ENCODE measurements around the gene SZT2.
"Not testable (repeated sequence)": the region's sequence is repeated elsewhere in the genome, so short reads cannot be mapped to it uniquely, and the experiment has no call there.

SZT2 gene

GRCh38 chr1:43363283-43363934, 26.3 kb upstream of the SZT2 start:
- DNase-seq, result no peak

GRCh38 chr1:43363935-43364525, 25.7 kb upstream of the SZT2 start:
- DNase-seq, result no peak

- DNase-seq, result no peak
Observed at GRCh38 chr1:43365678-43366077, 24.0 kb upstream of the SZT2 start.

GRCh38 chr1:43366179-43366578, 23.5 kb upstream of the SZT2 start:
- no peak for DNase-seq

- no peak for DNase-seq
Observed at GRCh38 chr1:43366601-43367025, 23.1 kb upstream of the SZT2 start.

GRCh38 chr1:43367026-43367903, 22.4 kb upstream of the SZT2 start:
- DNase-seq, result peak; percentile 48

- DNase-seq, result peak; percentile 91
Observed at GRCh38 chr1:43367904-43368645, 21.6 kb upstream of the SZT2 start, which contains the start of gene ELOVL1. TSS of gene ELOVL1 (minus strand) at chr1:43368011. CDS start at chr1:43365609, 2,402 bp downstream.

GRCh38 chr1:43368646-43369020, 21.1 kb upstream of the SZT2 start:
- DNase-seq, result no peak

GRCh38 chr1:43369779-43370178, 19.9 kb upstream of the SZT2 start:
- DNase-seq, result not testable (repeated sequence)

GRCh38 chr1:43370564-43370963, 19.1 kb upstream of the SZT2 start:
- DNase-seq, result no peak

- DNase-seq, result no peak
Observed at GRCh38 chr1:43372172-43372571, 17.5 kb upstream of the SZT2 start.

GRCh38 chr1:43373066-43373940, 16.4 kb upstream of the SZT2 start:
- no peak for DNase-seq

GRCh38 chr1:43376723-43377235, 12.9 kb upstream of the SZT2 start:
- DNase-seq, result no peak

GRCh38 chr1:43377831-43378230, 11.9 kb upstream of the SZT2 start:
- no peak for DNase-seq

GRCh38 chr1:43379476-43379875, 10.2 kb upstream of the SZT2 start:
- no peak for DNase-seq

- no peak for DNase-seq
Observed at GRCh38 chr1:43381612-43382011, 8.1 kb upstream of the SZT2 start.

GRCh38 chr1:43382027-43382779, 7.5 kb upstream of the SZT2 start:
- no peak for DNase-seq

GRCh38 chr1:43383449-43383848, 6.2 kb upstream of the SZT2 start:
- DNase-seq, result no peak

- DNase-seq, result no peak
Observed at GRCh38 chr1:43386676-43387075, 3.0 kb upstream of the SZT2 start.

GRCh38 chr1:43387976-43388599, 1.6 kb upstream of the SZT2 start:
- no peak for DNase-seq

- DNase-seq, result no peak
Observed at GRCh38 chr1:43388613-43389012, 1.1 kb upstream of the SZT2 start.
